ENCODE results near the gene MCTP1.

DNA sequence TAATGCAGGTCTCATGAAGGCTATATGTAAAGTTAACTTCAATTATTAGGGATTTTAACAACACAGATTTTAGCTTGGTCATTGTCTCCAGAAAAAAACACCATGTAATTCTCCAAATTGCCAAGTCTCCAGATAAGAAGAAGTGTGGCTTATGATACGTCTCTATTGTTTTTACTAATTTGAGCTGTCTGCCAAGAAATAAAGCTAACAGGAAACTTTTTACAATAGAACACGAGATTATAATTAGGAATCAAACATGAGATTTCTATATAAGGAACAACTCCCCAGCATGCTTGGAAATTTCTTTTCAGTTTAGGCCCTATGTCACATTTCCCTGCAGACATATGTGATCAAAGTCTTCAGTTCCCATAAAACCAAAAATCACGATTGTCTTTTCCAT, 142.7 kb downstream of the MCTP1 start:
- no peak for TF ChIP-seq CTCF (IDR thresholded peaks at IDR 0.05)
- no peak for TF ChIP-seq POLR2A (IDR thresholded peaks at IDR 0.05; ENCODE audit: low read depth)
- no peak for TF ChIP-seq EP300 (IDR thresholded peaks at IDR 0.05)
- TF ChIP-seq POLR2AphosphoS5 (IDR thresholded peaks at IDR 0.05) = no peak

Measured in esophagus muscularis mucosa (tissue), 4 donors.